Thyroid gland (tissue), 4 donors: Measurements from ENCODE around the gene RAB11FIP3. TPM values are rescaled to one million over a fixed set of nuclear protein-coding genes. Genes with fewer than 3 reads are reported as not detected.

Experiments used
- DNase-seq, 2 donors: peaks; one replicate each; pipeline ENCODE4 v3.0.0-alpha.2; 2019
- H3K27ac ChIP-seq, 3 donors: fragments of 200-600 bp; sonication (generic); 1 replicate in 2 of 3; 2 replicates in 1 of 3; pipeline ENCODE4 v1.5.1; 2016 to 2019; ENCODE audit warnings: mild to moderate bottlenecking in 1 of 3, moderate library complexity in 1 of 3
- H3K27me3 ChIP-seq: fragments of 200-600 bp; sonication (generic); one replicate; pipeline ENCODE4 v1.5.1; 2019
- H3K36me3 ChIP-seq, 2 donors: fragments of 200-600 bp; sonication (generic); one replicate each; pipeline ENCODE4 v1.5.1; 2016 to 2019
- H3K4me1 ChIP-seq, 2 donors: fragments of 200-600 bp; sonication (generic); one replicate each; pipeline ENCODE4 v1.5.1; 2017 to 2019
- H3K4me3 ChIP-seq, 3 donors: fragments of 200-600 bp; sonication (generic); replicated peaks in 1 of 3; 1 replicate in 2 of 3; 2 replicates in 1 of 3; pipeline ENCODE4 v1.5.1; 2016; ENCODE audit warnings: mild to moderate bottlenecking in 1 of 3
- H3K9me3 ChIP-seq: fragments of 200-600 bp; sonication (generic); one replicate; pipeline ENCODE4 v1.5.1; 2017
- CTCF ChIP-seq, 6 experiments: fragments of 200-600 bp in 3 of 6; fragments of 450-650 bp in 3 of 6; sonication (generic) in 3 of 6; IDR thresholded peaks; one replicate each; pipeline ENCODE4 v1.5.1; 2016 to 2019; ENCODE audit warnings: antibody characterized with exemption in 6 of 6, mild to moderate bottlenecking in 2 of 6, inconsistent platforms in 1 of 6, moderate library complexity in 1 of 6
- POLR2A ChIP-seq, 2 donors: fragments of 450-650 bp; IDR thresholded peaks; one replicate each; pipeline ENCODE4 v1.6.1; 2017; ENCODE audit warnings: antibody characterized with exemption in 2 of 2, mild to moderate bottlenecking in 2 of 2, moderate library complexity in 1 of 2
- WGBS, 2 donors: methylation state at CpG; one replicate each; pipeline ENCODE4 v1.1.5; 2017; 5-methylcytosine and 5-hydroxymethylcytosine counted together
- intact Hi-C: fragments of 100-400 bp; cut with DNase I; formaldehyde crosslinking; loops from one replicate; pipeline ENCODE4 v1.15.1; 2023
- total RNA-seq, 4 donors: library from RNA; depleted of rRNA; stranded (reverse); fragments of >200 nt; gene quantifications; one replicate each; pipeline ENCODE4 v1.2.3, GENCODE V29; 2016

Gene RAB11FIP3
- total RNA-seq, 4 donors from 2014 or later = 26.6 to 34.3 (median 28.0) TPM

GRCh38 chr16:444027-444426 lies 18.6 kb downstream of the RAB11FIP3 start:
- Histone ChIP-seq H3K27me3 (no peaks in the 10 kb centered on the region), H3K9me3 (no peaks in the 10 kb centered on the region), H3K27ac (no peak overlapping the region), H3K36me3 (no peaks in the 10 kb centered on the region), H3K4me3 (no peak overlapping the region), H3K4me1 (peaks cover 8 to 16% of the 10 kb centered on the region in 2 donors)
- intact Hi-C loops = no loop called here
- no peak for TF ChIP-seq POLR2A (IDR thresholded peaks at IDR 0.05)
- TF ChIP-seq CTCF (IDR thresholded peaks at IDR 0.05) = no peak
- 96 to 98% methylated on average over 10 of the region's 10 CpGs for WGBS, 2 donors
- no peak for DNase-seq

- no peaks in the 10 kb centered on the region for H3K36me3 ChIP-seq
- TF ChIP-seq POLR2A (IDR thresholded peaks at IDR 0.05) = no peak
- no peak for TF ChIP-seq CTCF (IDR thresholded peaks at IDR 0.05)
- peaks cover 13 to 18% of the 10 kb centered on the region in 2 donors for H3K4me1 ChIP-seq
- no peaks in the 10 kb centered on the region for H3K27me3 ChIP-seq
- WGBS, 2 donors = 85 to 94% methylated on average over 4 of the region's 4 CpGs
- H3K27ac ChIP-seq = no peak overlapping the region
- no peaks in the 10 kb centered on the region for H3K9me3 ChIP-seq
- no peak overlapping the region for H3K4me3 ChIP-seq
- intact Hi-C loops = no loop called here
- DNase-seq = no peak
Measured at GRCh38 chr16:445566-445965, 20.1 kb downstream of the RAB11FIP3 start.

DNA sequence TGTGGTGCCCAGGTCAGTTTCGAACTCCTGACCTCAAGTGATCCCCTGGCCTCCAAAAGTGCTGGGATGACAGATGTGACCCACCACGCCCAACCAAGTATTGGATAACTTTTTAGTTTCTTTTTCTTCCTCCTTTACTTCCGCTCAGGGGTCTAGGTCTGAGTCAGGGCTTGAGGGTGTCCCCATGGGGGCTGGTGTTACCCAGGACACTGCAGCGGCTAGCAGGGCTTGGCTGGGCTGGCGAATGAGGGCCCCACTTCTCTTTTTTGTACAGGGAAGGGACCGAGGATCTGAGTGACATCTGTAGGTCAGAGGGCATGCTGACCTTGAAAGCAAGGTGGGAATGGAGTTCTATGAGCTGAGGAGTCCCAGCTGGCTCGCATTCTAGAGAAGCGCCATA lies 24.9 kb downstream of the RAB11FIP3 start:
- Histone ChIP-seq H3K36me3 (no peaks in the 10 kb centered on the region), H3K4me3 (no peak overlapping the region), H3K9me3 (no peaks in the 10 kb centered on the region), H3K27me3 (no peaks in the 10 kb centered on the region), H3K4me1 (peaks cover 5 to 14% of the 10 kb centered on the region in 2 donors), H3K27ac (peak overlapping the region; percentile 36 to 55 (median 49))
- no peak for DNase-seq
- WGBS, 2 donors = 86 to 87% methylated on average over 8 of the region's 8 CpGs
- TF ChIP-seq CTCF (IDR thresholded peaks at IDR 0.05) (no peak), POLR2A (IDR thresholded peaks at IDR 0.05) (no peak)
- intact Hi-C loops = no loop called here

DNA sequence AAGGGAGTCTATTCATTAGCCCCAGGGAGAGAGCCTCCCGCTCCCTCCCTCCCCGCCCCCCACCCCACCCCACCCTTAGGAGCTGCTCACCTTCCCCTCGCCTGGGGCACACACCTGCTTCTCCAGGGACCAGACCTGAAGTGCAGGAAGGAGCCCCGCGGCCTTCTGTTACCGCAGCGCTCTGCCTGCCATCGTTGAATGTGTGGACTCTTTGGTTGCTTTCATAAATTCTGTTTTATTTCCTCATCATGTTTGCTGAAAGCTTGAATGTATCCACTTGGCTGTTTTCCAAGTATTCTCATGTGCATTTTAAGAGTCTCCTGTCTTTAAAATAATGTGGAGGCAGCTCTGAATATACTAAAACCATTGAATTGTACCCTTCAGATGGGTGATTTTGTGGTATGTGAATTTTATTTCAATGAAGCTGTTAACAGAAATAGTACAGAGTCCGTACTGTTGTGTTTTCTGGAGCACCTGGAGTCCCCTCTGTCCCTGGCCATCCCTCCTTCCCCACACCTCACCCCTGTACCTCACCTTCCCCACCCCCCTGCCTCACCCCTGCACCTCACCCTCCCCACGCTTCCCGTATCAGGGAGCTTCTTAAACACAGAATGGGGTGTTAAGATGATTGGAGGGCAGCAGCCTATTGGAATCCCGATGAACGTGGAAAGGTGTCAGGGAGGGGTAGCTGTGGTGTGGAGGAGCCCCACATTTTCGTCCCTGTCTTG lies 25.5 kb downstream of the RAB11FIP3 start:
- peak; percentile 17 to 52 for DNase-seq
- intact Hi-C loops = no loop called here
- H3K4me3 ChIP-seq = no peak overlapping the region
- no peaks in the 10 kb centered on the region for H3K9me3 ChIP-seq
- peak overlapping the region; percentile 49 to 56 (median 55) for H3K27ac ChIP-seq
- TF ChIP-seq CTCF (IDR thresholded peaks at IDR 0.05) = no peak
- TF ChIP-seq POLR2A (IDR thresholded peaks at IDR 0.05) = no peak
- peaks cover 5 to 14% of the 10 kb centered on the region in 2 donors for H3K4me1 ChIP-seq
- H3K27me3 ChIP-seq = no peaks in the 10 kb centered on the region
- no peaks in the 10 kb centered on the region for H3K36me3 ChIP-seq
- WGBS, 2 donors = 54% methylated on average over 11 to 13 of the region's 14 CpGs

- intact Hi-C loops = no loop called here
- H3K27ac ChIP-seq = peak overlapping the region in 2 of 3 donors; percentile 17 to 29
- 66 to 72% methylated on average over 13 of the region's 13 CpGs for WGBS, 2 donors
- TF ChIP-seq POLR2A (IDR thresholded peaks at IDR 0.05) = no peak
- no peaks in the 10 kb centered on the region for H3K36me3 ChIP-seq
- no peaks in the 10 kb centered on the region for H3K27me3 ChIP-seq
- no peaks in the 10 kb centered on the region for H3K9me3 ChIP-seq
- H3K4me3 ChIP-seq = no peak overlapping the region
- DNase-seq = peak; percentile 68 to 80
- peaks cover 5 to 19% of the 10 kb centered on the region in 2 donors for H3K4me1 ChIP-seq
Measured at GRCh38 chr16:454397-454940, 29.0 kb downstream of the RAB11FIP3 start.
